HEK293 (cell line): ENCODE data around the gene SBK1.

Experiments
- CTCF ChIP-seq: fragments of 450-650 bp; formaldehyde crosslinking; IDR thresholded peaks from 2 replicates; pipeline ENCODE4 v1.5.1; 2016; ENCODE audit warnings: missing biosample characterization, missing genetic modification characterization
- MZF1 ChIP-seq: fragments of 450-650 bp; formaldehyde crosslinking; IDR thresholded peaks from 2 replicates; pipeline ENCODE4 v1.5.1; 2017; ENCODE audit warnings: missing biosample characterization, missing genetic modification characterization, borderline replicate concordance
- TCF7L2 ChIP-seq: IDR thresholded peaks from 2 replicates; pipeline ENCODE4 v1.6.1; 2011; ENCODE audit warnings: low read depth, mild to moderate bottlenecking, inconsistent platforms, low read length, moderate library complexity, borderline replicate concordance
- ZNF148 ChIP-seq: fragments of 450-650 bp; formaldehyde crosslinking; IDR thresholded peaks from 2 replicates; pipeline ENCODE4 v1.5.0; 2017; ENCODE audit warnings: missing biosample characterization, missing genetic modification characterization, borderline replicate concordance
- ZNF311 ChIP-seq: fragments of 450-650 bp; formaldehyde crosslinking; IDR thresholded peaks from 2 replicates; pipeline ENCODE4 v1.5.1; 2017; ENCODE audit warnings: missing biosample characterization, missing genetic modification characterization, borderline replicate concordance

- TF ChIP-seq MZF1 (tag by site-specific recombination) (no peak), CTCF (tag by site-specific recombination) (no peak), ZNF148 (no peak), ZNF311 (tag by site-specific recombination) (no peak), TCF7L2 (no peak)
Observed at GRCh38 chr16:28279006-28279405, 13.3 kb upstream of the SBK1 start.
